OCI-M2 (cell line): ENCODE measurements around the gene RPS27.
"Not testable (repeated sequence)": the region's sequence is repeated elsewhere in the genome, so short reads cannot be mapped to it uniquely, and the experiment has no call there.

ENCODE experiments used
- DNase-seq: peaks from one replicate; lab custom pipeline; 2025; ENCODE audit not compliant: unreplicated experiment; lab: John Stamatoyannopoulos, UW

The RPS27 gene

GRCh38 chr1:153985341-153985912, 5.1 kb upstream of the RPS27 start:
- DNase-seq = no peak

GRCh38 chr1:153985941-153986761, 4.4 kb upstream of the RPS27 start, which contains the start of gene RAB13:
TSS of gene RAB13 (minus strand) at chr1:153986339. CDS start at chr1:153986236, 103 bp downstream.
- DNase-seq = no peak

- no peak for DNase-seq
Observed at GRCh38 chr1:153987621-153988020, 2.9 kb upstream of the RPS27 start.

- no peak for DNase-seq
Observed at GRCh38 chr1:153991151-153991630, 629 bp downstream of the RPS27 start.

GRCh38 chr1:153991806-153992205, 1.2 kb downstream of the RPS27 start:
- DNase-seq = no peak

- DNase-seq = no peak
Observed at GRCh38 chr1:153995202-153995601, 4.6 kb downstream of the RPS27 start.

- DNase-seq = no peak
Observed at GRCh38 chr1:153995640-153996039, 5.1 kb downstream of the RPS27 start.

GRCh38 chr1:153996882-153997281, 6.3 kb downstream of the RPS27 start:
- DNase-seq = not testable (repeated sequence)

GRCh38 chr1:154000420-154000819, 9.9 kb downstream of the RPS27 start:
- DNase-seq = no peak

GRCh38 chr1:154006136-154006535, 15.6 kb downstream of the RPS27 start:
- no peak for DNase-seq

GRCh38 chr1:154012129-154012528, 21.6 kb downstream of the RPS27 start:
- DNase-seq = no peak

GRCh38 chr1:154012543-154012942, 22.0 kb downstream of the RPS27 start:
- not testable (repeated sequence) for DNase-seq

- DNase-seq = no peak
Observed at GRCh38 chr1:154014154-154014907, 23.8 kb downstream of the RPS27 start.

GRCh38 chr1:154019269-154019668, 28.7 kb downstream of the RPS27 start:
- DNase-seq = no peak

- DNase-seq = no peak
Observed at GRCh38 chr1:154019940-154020339, 29.4 kb downstream of the RPS27 start.

GRCh38 chr1:154033697-154034096, 43.1 kb downstream of the RPS27 start:
- DNase-seq = not testable (repeated sequence)
